HG02610 (cell line): Measurements from ENCODE around the gene CDC42BPA.
"Not testable (repeated sequence)": the region's sequence is repeated elsewhere in the genome, so short reads cannot be mapped to it uniquely, and the experiment has no call there.

Experiments used
- ATAC-seq: cut with Tn5 transposase; IDR thresholded peaks from one replicate; pipeline ENCODE4 v1.9.1; 2021; ENCODE audit warnings: mild to moderate bottlenecking, moderate library complexity; ENCODE audit not compliant: unreplicated experiment

Gene CDC42BPA

GRCh38 chr1:227318016-227318852, at the start of gene CDC42BPA:
TSS of gene CDC42BPA (minus strand) at chr1:227318492. CDS start at chr1:227317182, 1,310 bp downstream.
- ATAC-seq, result no peak

- ATAC-seq, result no peak
These were observed 49.7 kb upstream of the CDC42BPA start for GRCh38 chr1:227368009-227368408.

GRCh38 chr1:227365473-227366431, 47.5 kb upstream of the CDC42BPA start:
- no peak for ATAC-seq

- no peak for ATAC-seq
These were observed 46.4 kb upstream of the CDC42BPA start for GRCh38 chr1:227364657-227365056.

- no peak for ATAC-seq
These were observed 45.5 kb upstream of the CDC42BPA start for GRCh38 chr1:227363825-227364224.

GRCh38 chr1:227362039-227362438, 43.7 kb upstream of the CDC42BPA start:
- no peak for ATAC-seq

GRCh38 chr1:227357927-227358302, 39.6 kb upstream of the CDC42BPA start:
- ATAC-seq, result no peak

GRCh38 chr1:227357171-227357926, 39.1 kb upstream of the CDC42BPA start:
- ATAC-seq, result no peak

- ATAC-seq, result no peak
These were observed 38.4 kb upstream of the CDC42BPA start for GRCh38 chr1:227356620-227357146.

- ATAC-seq, result no peak
These were observed 37.4 kb upstream of the CDC42BPA start for GRCh38 chr1:227355542-227356245.

- no peak for ATAC-seq
These were observed 34.9 kb upstream of the CDC42BPA start for GRCh38 chr1:227353186-227353585.

- ATAC-seq, result not testable (repeated sequence)
These were observed 33.9 kb upstream of the CDC42BPA start for GRCh38 chr1:227352164-227352563.

- no peak for ATAC-seq
These were observed 33.2 kb upstream of the CDC42BPA start for GRCh38 chr1:227351443-227351842.

- ATAC-seq, result no peak
These were observed 31.7 kb upstream of the CDC42BPA start for GRCh38 chr1:227349967-227350366.

- no peak for ATAC-seq
These were observed 25.6 kb upstream of the CDC42BPA start for GRCh38 chr1:227343727-227344551.

GRCh38 chr1:227343206-227343605, 24.9 kb upstream of the CDC42BPA start:
- no peak for ATAC-seq

GRCh38 chr1:227342075-227342829, 24.0 kb upstream of the CDC42BPA start:
- no peak for ATAC-seq

- not testable (repeated sequence) for ATAC-seq
These were observed 17.8 kb upstream of the CDC42BPA start for GRCh38 chr1:227336136-227336535.
